Stimulated activated CD4-positive, alpha-beta T cell treated with anti-CD3 and anti-CD28 coated beads, Interleukin-1b, Interleukin-23, amount 100 ng/mL, for 4 hours (primary cell): ENCODE results near the gene FAM25A.

Experiments
- DNase-seq, 2 donors: peaks; one replicate each; pipeline ENCODE4 v3.0.0-alpha.2; 2020; ENCODE audit warnings: low read depth in 2 of 2

The FAM25A gene

GRCh38 chr10:87060280-87060928 lies 40.3 kb downstream of the FAM25A start:
- no peak for DNase-seq

- DNase-seq = no peak
Measured at GRCh38 chr10:87064651-87065050, 44.6 kb downstream of the FAM25A start.

GRCh38 chr10:87066178-87066577 lies 46.1 kb downstream of the FAM25A start:
- no peak for DNase-seq

DNA sequence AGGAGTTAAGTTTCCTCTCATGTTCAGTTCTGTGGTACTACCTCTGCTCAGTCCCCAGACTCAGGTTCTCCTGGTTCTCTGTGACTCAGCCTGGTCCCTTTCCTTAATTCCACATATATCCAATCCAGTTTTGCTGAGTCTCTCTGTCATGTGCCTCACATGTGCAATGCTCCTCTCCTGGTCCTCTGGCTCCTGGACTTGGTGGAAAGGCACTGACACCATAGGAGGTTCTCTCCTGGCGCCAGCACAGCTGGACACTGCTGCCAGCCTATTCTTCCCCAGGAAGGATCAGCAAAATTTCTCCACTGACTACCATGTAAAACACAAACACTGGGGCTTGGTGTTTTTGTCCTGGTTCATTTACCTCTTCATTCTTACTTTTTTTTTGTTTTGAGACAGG lies 46.8 kb downstream of the FAM25A start:
- no peak for DNase-seq

GRCh38 chr10:87068281-87068680 lies 48.2 kb downstream of the FAM25A start:
- no peak for DNase-seq

GRCh38 chr10:87072449-87072848 lies 52.4 kb downstream of the FAM25A start:
- DNase-seq = no peak
